HL-60 (cell line): ENCODE measurements around the gene KRT10.
"Not testable (repeated sequence)": the region's sequence is repeated elsewhere in the genome, so short reads cannot be mapped to it uniquely, and the experiment has no call there.

Experiments
- DNase-seq, 2 experiments: peaks; one replicate each; pipeline ENCODE4 v3.0.0-alpha.2; 2010 to 2020; ENCODE audit warnings: low read depth in 1 of 2, low spot score in 1 of 2
- H3K27ac ChIP-seq: fragments of 250-450 bp; sonication (Bioruptor Pico); replicated peaks from 2 replicates; pipeline ENCODE4 v1.5.1; 2020; ENCODE audit warnings: mild to moderate bottlenecking, moderate library complexity
- H3K27me3 ChIP-seq: fragments of 250-450 bp; sonication (Bioruptor Pico); 2 replicates; pipeline ENCODE4 v1.5.1; 2021; ENCODE audit warnings: mild to moderate bottlenecking, moderate library complexity; ENCODE audit not compliant: insufficient read depth, poor library complexity, severe bottlenecking
- H3K4me3 ChIP-seq: replicated peaks from 2 replicates; pipeline ENCODE4 v1.5.1; 2011; ENCODE audit warnings: mild to moderate bottlenecking, control low read depth, low read length; ENCODE audit not compliant: insufficient read depth
- GABPA ChIP-seq: IDR thresholded peaks from 2 replicates; pipeline ENCODE4 v1.6.1; 2012; ENCODE audit warnings: low read depth
- POLR2AphosphoS5 ChIP-seq: IDR thresholded peaks from 2 replicates; pipeline ENCODE4 v1.6.1; 2012; ENCODE audit warnings: low read depth
- SPI1 ChIP-seq: IDR thresholded peaks from 2 replicates; pipeline ENCODE4 v1.6.1; 2012; ENCODE audit warnings: low read depth, mild to moderate bottlenecking, borderline replicate concordance
- TF ChIP-seq, protein P1 (sequence below): IDR thresholded peaks from one replicate; pipeline ENCODE4 v1.5.1; 2011; ENCODE audit warnings: low read length, control low read depth, inconsistent platforms; ENCODE audit not compliant: insufficient read depth
- TF ChIP-seq, protein P2 (sequence below): IDR thresholded peaks from 2 replicates; pipeline ENCODE4 v1.6.1; 2012; ENCODE audit warnings: low read depth; ENCODE audit not compliant: insufficient replicate concordance

Gene KRT10

DNA sequence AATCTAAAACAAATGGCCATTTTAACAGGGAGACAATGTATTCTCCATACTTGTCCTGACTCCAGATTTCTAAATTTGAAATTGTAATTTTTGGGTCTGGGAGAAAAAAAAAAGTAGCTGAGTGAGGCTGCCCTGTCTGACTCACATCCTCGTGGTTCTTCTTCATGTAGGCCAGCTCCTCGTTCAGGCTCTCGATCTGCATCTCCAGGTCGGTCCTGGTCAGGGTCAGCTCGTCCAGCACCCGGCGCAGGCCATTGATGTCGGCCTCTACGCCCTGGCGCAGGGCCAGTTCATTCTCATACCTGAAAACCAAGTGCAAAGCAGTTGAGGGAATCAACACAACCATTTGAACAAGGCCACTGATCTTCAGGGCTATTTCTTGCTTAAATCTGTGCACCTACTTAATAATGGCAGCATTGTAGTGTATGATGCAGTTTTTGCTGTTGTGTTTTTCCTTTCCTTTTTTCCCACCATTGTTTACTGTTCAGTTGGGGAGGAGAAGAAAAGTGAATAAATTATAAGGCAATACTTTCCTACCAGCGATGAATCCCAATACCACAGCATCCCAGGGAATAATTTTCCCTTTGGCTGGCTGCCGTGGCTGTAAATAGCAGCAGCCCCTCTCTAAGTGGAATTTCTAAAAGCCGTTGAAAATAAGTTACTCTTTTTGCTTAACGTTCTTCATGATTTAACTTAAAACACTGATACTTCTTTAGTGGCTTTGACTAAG lies 42.4 kb upstream of the KRT10 start:
- H3K27me3 ChIP-seq, result peaks cover 6% of the 10 kb centered on the region
- TF ChIP-seq, protein P1, sequence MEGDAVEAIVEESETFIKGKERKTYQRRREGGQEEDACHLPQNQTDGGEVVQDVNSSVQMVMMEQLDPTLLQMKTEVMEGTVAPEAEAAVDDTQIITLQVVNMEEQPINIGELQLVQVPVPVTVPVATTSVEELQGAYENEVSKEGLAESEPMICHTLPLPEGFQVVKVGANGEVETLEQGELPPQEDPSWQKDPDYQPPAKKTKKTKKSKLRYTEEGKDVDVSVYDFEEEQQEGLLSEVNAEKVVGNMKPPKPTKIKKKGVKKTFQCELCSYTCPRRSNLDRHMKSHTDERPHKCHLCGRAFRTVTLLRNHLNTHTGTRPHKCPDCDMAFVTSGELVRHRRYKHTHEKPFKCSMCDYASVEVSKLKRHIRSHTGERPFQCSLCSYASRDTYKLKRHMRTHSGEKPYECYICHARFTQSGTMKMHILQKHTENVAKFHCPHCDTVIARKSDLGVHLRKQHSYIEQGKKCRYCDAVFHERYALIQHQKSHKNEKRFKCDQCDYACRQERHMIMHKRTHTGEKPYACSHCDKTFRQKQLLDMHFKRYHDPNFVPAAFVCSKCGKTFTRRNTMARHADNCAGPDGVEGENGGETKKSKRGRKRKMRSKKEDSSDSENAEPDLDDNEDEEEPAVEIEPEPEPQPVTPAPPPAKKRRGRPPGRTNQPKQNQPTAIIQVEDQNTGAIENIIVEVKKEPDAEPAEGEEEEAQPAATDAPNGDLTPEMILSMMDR, result no peak
- TF ChIP-seq SPI1, result no peak
- no peak for TF ChIP-seq GABPA
- TF ChIP-seq, protein P2, sequence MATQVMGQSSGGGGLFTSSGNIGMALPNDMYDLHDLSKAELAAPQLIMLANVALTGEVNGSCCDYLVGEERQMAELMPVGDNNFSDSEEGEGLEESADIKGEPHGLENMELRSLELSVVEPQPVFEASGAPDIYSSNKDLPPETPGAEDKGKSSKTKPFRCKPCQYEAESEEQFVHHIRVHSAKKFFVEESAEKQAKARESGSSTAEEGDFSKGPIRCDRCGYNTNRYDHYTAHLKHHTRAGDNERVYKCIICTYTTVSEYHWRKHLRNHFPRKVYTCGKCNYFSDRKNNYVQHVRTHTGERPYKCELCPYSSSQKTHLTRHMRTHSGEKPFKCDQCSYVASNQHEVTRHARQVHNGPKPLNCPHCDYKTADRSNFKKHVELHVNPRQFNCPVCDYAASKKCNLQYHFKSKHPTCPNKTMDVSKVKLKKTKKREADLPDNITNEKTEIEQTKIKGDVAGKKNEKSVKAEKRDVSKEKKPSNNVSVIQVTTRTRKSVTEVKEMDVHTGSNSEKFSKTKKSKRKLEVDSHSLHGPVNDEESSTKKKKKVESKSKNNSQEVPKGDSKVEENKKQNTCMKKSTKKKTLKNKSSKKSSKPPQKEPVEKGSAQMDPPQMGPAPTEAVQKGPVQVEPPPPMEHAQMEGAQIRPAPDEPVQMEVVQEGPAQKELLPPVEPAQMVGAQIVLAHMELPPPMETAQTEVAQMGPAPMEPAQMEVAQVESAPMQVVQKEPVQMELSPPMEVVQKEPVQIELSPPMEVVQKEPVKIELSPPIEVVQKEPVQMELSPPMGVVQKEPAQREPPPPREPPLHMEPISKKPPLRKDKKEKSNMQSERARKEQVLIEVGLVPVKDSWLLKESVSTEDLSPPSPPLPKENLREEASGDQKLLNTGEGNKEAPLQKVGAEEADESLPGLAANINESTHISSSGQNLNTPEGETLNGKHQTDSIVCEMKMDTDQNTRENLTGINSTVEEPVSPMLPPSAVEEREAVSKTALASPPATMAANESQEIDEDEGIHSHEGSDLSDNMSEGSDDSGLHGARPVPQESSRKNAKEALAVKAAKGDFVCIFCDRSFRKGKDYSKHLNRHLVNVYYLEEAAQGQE, result no peak
- no peak for TF ChIP-seq POLR2AphosphoS5
- no peak for DNase-seq

DNA sequence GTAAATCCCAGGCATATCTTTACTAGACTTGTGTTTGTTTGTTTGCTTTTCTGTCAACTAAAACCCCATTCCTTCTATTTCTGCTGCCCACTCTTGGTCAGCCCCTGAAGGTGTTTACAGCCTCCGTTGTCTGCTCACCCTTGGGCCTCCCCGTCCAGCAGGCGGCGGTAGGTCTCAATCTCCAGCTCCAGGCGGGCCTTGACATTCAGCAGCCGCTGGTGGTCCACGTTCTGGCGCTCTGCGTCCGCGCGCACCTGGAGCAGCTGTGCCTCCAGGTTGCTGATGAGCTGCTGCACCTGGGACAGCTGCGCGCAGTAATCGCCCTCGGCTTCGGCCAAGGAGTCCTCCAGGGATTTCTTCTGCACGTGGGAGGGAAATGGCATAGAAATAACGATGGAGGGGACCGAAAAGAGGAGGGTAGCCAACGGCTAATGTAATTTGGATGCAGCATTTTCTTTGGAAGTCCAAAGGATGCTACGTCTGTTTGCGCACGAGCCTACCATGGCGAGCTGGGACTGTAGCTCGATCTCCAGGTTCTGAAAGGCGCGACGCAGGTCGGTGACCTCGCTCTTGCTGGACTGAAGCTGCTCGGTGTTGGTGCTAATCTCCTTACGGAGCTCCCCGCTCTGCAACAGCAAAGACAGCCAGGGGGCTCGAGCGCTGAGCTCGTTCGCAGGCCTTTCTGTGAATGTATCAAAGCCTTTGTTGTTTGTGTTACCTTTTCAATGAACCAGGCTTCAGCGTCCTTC lies 40.7 kb upstream of the KRT10 start:
- H3K27ac ChIP-seq, result no peak overlapping the region
- TF ChIP-seq, protein P1, result no peak
- TF ChIP-seq, protein P2, result no peak
- no peak for TF ChIP-seq GABPA
- no peak for DNase-seq
- H3K4me3 ChIP-seq, result no peak overlapping the region
- H3K27me3 ChIP-seq, result peaks cover 4% of the 10 kb centered on the region

More for the DNA sequence above, 42.4 kb upstream of the KRT10 start:
- H3K4me3 ChIP-seq, result no peak overlapping the region
- no peak overlapping the region for H3K27ac ChIP-seq

DNA sequence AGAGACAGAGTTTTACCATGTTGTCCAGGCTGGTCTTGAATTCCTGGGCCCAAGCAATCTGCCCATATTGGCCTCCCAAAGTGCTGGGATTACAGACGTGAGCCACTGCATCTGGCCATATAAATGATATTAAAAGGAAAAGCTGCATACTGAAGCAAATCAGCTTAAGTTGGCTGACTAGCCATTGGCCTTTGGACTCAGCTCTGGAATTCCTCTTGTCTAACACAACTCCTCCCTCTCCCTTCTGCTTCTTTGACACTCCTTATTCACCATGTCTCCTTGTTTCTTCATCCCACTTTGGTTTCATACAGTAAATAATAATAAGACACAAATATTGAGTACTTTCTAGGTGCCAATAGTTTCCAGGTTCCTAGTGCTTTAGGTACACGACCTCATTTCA lies 37.1 kb upstream of the KRT10 start:
- H3K4me3 ChIP-seq, result no peak overlapping the region
- TF ChIP-seq, protein P1, result no peak
- no peak for TF ChIP-seq GABPA
- TF ChIP-seq, protein P2, result no peak
- TF ChIP-seq POLR2AphosphoS5, result no peak
- TF ChIP-seq SPI1, result no peak
- no peak for DNase-seq
- no peak overlapping the region for H3K27ac ChIP-seq
- peaks cover 4% of the 10 kb centered on the region for H3K27me3 ChIP-seq

DNA sequence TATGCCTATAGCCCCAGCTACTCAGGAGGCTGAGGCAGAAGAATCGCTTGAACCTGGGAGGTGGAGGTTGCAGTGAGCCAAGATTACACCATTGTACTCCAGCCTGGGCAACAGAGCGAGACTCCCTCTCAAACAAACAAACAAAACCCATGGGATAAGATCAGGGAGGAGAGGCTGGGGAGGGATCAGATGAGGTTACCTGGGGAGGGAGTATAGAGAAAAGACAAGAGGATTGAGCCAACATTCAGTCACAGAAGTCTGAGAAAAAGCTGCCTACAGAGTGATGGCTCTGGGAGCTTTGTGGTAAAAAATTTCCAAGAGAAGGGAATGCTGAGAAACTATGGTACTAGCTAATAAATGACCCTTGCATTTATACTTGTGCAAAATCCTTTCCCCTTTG lies 36.3 kb upstream of the KRT10 start:
- H3K27ac ChIP-seq, DNase-seq, H3K27me3 ChIP-seq, H3K4me3 ChIP-seq: not testable (repeated sequence)
